Activated CD8-positive, alpha-beta T cell treated with anti-CD3 and anti-CD28 coated beads for 36 hours (primary cell): ENCODE data around the gene ACOT7. TPM values are rescaled to one million over a fixed set of nuclear protein-coding genes. Genes with fewer than 3 reads are reported as not detected.

Experiments
- ATAC-seq: fragments of 200-7000 bp; cut with Tn5 transposase; one replicate; pipeline ENCODE4 v1.10.0; 2021; ENCODE audit warnings: mild to moderate bottlenecking, moderate library complexity
- CTCF ChIA-PET: fragments of 350-600 bp; sonication (Branson Sonifier 250); formaldehyde crosslinking; loops from one replicate; lab custom pipeline; 2021; ENCODE audit warnings: antibody characterized with exemption; lab: Charles Lee
- POLR2A ChIA-PET: fragments of 350-600 bp; sonication (Branson Sonifier 250); formaldehyde crosslinking; loops from one replicate; lab custom pipeline; 2021; ENCODE audit warnings: antibody characterized with exemption; lab: Charles Lee
- DNase-seq: peaks from one replicate; pipeline ENCODE4 v3.0.0-alpha.2; 2020
- H3K27ac Mint-ChIP-seq: one replicate; pipeline ENCODE4 v1.8.0; 2021; ENCODE audit warnings: mild to moderate bottlenecking, mixed read lengths
- H3K27me3 Mint-ChIP-seq: one replicate; pipeline ENCODE4 v1.8.0; 2021; ENCODE audit warnings: mixed read lengths
- H3K36me3 Mint-ChIP-seq: one replicate; pipeline ENCODE4 v1.8.0; 2021; ENCODE audit warnings: low read depth, mixed read lengths
- H3K4me1 Mint-ChIP-seq: one replicate; pipeline ENCODE4 v1.8.0; 2021; ENCODE audit warnings: low read depth, mixed read lengths
- H3K4me3 Mint-ChIP-seq: one replicate; pipeline ENCODE4 v1.8.0; 2021; ENCODE audit warnings: mild to moderate bottlenecking, moderate library complexity, mixed read lengths
- H3K9me3 Mint-ChIP-seq: one replicate; pipeline ENCODE4 v1.8.0; 2021; ENCODE audit warnings: mixed read lengths
- intact Hi-C: fragments of 100-400 bp; cut with micrococcal nuclease; formaldehyde crosslinking; loops from one replicate; pipeline ENCODE4 v1.10.0; 2022
- total RNA-seq, 2 experiments: library from RNA; stranded (reverse); gene quantifications; one replicate each; pipeline ENCODE4 v1.2.3, GENCODE V29; 2021
- TF ChIP-seq, protein P1 (sequence below): fragments of 200-600 bp; IDR thresholded peaks from one replicate; pipeline ENCODE4 v1.8.0; 2022; ENCODE audit warnings: antibody characterized with exemption, mild to moderate bottlenecking

Gene ACOT7
- total RNA-seq, 2 experiments from 2014 or later, result 80.4 to 86.7 TPM

DNA sequence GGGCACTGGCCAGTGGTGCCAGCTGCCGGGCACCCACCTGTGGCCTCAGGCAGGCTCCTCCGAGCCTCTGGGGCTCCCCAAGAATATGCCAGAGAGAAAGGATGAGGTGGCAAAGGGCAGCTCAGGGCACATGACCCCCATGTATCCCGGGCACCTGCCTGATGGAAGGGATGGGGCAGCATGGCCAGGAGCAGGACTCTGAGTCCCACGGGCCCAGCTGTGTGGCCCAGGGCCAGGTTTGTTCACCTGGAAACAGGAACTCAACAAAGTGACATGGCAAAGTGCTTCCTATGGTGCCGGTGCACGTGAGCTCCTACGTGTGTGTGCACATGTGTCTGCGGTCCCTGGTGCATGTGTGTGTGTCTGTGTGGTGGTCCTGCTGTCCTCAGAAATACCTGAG, 123.2 kb downstream of the ACOT7 start:
- no peak overlapping the region for H3K27ac Mint-ChIP-seq
- CTCF ChIA-PET, result interaction anchor here (1.7 kb wide), 1 partner anchor 24 kb away, joined by 3 read pairs; no protein-coding TSS in a partner anchor
- no peaks in the 10 kb centered on the region for H3K36me3 Mint-ChIP-seq

GRCh38 chr1:6269720-6270400, 123.7 kb downstream of the ACOT7 start:
- POLR2A ChIA-PET, result no interaction called here
- H3K36me3 Mint-ChIP-seq, result no peaks in the 10 kb centered on the region
- ATAC-seq, result no peak
- H3K9me3 Mint-ChIP-seq, result no peaks in the 10 kb centered on the region
- no peaks in the 10 kb centered on the region for H3K4me1 Mint-ChIP-seq
- H3K27ac Mint-ChIP-seq, result no peak overlapping the region
- TF ChIP-seq, protein P1, sequence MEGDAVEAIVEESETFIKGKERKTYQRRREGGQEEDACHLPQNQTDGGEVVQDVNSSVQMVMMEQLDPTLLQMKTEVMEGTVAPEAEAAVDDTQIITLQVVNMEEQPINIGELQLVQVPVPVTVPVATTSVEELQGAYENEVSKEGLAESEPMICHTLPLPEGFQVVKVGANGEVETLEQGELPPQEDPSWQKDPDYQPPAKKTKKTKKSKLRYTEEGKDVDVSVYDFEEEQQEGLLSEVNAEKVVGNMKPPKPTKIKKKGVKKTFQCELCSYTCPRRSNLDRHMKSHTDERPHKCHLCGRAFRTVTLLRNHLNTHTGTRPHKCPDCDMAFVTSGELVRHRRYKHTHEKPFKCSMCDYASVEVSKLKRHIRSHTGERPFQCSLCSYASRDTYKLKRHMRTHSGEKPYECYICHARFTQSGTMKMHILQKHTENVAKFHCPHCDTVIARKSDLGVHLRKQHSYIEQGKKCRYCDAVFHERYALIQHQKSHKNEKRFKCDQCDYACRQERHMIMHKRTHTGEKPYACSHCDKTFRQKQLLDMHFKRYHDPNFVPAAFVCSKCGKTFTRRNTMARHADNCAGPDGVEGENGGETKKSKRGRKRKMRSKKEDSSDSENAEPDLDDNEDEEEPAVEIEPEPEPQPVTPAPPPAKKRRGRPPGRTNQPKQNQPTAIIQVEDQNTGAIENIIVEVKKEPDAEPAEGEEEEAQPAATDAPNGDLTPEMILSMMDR, result no peak
- no peak overlapping the region for H3K4me3 Mint-ChIP-seq
- CTCF ChIA-PET, result interaction anchor here (1.7 kb wide), 1 partner anchor 23 kb away, joined by 3 read pairs; no protein-coding TSS in a partner anchor
- no peak for DNase-seq
- intact Hi-C loops, result no loop called here
- H3K27me3 Mint-ChIP-seq, result no peaks in the 10 kb centered on the region

More for the DNA sequence above, 123.2 kb downstream of the ACOT7 start:
- TF ChIP-seq, protein P1, result no peak
- no peaks in the 10 kb centered on the region for H3K9me3 Mint-ChIP-seq
- H3K27me3 Mint-ChIP-seq, result no peaks in the 10 kb centered on the region
- ATAC-seq (no peak), DNase-seq (no peak)
- intact Hi-C loops, result no loop called here
- POLR2A ChIA-PET, result no interaction called here
- H3K4me3 Mint-ChIP-seq, result no peak overlapping the region
- no peaks in the 10 kb centered on the region for H3K4me1 Mint-ChIP-seq

DNA sequence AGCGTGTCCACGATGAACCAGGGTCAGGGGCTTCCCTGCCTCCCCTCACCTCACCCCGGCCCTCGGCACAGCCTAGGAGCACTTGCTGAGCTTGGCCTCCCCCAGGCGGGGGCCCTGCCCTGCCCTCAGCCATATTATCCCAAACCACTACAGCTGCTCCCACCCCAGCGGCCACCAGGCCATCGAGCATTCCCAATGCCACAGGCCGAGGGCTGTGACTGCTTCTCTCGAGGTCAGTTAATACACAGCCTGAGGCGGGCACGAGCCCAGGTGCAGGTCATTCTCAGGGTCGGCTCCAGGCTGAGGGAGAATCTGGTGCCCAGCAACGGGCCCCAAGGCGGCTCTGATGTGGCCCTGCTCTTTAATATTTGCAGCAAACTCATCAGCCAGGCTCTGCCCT, 124.3 kb downstream of the ACOT7 start:
- H3K27me3 Mint-ChIP-seq, result no peaks in the 10 kb centered on the region
- ATAC-seq (no peak), DNase-seq (no peak)
- no peaks in the 10 kb centered on the region for H3K36me3 Mint-ChIP-seq
- no peak overlapping the region for H3K4me3 Mint-ChIP-seq
- ChIA-PET CTCF (interaction anchor here (1.7 kb wide), 1 partner anchor 23 kb away, joined by 3 read pairs; no protein-coding TSS in a partner anchor), POLR2A (no interaction called here)
- TF ChIP-seq, protein P1, result no peak
- H3K4me1 Mint-ChIP-seq, result no peaks in the 10 kb centered on the region
- no peak overlapping the region for H3K27ac Mint-ChIP-seq
- H3K9me3 Mint-ChIP-seq, result no peaks in the 10 kb centered on the region
- intact Hi-C loops, result no loop called here

DNA sequence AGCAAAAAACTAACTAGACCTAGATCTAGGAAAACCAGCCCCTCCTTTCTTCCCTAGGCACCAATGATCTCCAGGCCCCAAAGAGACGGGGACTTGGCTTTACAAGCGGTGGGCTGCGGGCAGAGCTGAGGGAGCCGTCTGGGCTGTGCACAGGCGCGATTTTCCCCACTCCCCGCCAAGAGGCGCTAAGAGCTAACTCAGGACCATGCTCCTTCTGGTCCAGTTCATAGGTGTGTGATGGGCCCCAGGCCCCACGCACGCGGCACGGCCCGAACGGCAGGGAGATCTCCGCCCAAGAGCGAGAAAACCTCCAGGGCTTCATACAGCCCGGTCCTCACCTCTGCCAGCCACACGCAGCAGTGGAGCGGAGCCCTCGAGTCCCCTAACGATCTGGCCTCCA, 125.2 kb downstream of the ACOT7 start:
- H3K36me3 Mint-ChIP-seq, result no peaks in the 10 kb centered on the region
- DNase-seq, result no peak
- intact Hi-C loops, result no loop called here
- POLR2A ChIA-PET, result interaction anchor here (0.6 kb wide), 1 partner anchor 16 kb away, joined by 3 read pairs; no protein-coding TSS in a partner anchor
- CTCF ChIA-PET, result interaction anchor here (2.1 kb wide), 1 partner anchor 21 kb away, joined by 9 read pairs; no protein-coding TSS in a partner anchor
- H3K4me1 Mint-ChIP-seq, result no peaks in the 10 kb centered on the region
- H3K9me3 Mint-ChIP-seq, result no peaks in the 10 kb centered on the region
- no peak overlapping the region for H3K27ac Mint-ChIP-seq
- no peaks in the 10 kb centered on the region for H3K27me3 Mint-ChIP-seq
- no peak overlapping the region for H3K4me3 Mint-ChIP-seq
- TF ChIP-seq, protein P1, result no peak
- no peak for ATAC-seq

DNA sequence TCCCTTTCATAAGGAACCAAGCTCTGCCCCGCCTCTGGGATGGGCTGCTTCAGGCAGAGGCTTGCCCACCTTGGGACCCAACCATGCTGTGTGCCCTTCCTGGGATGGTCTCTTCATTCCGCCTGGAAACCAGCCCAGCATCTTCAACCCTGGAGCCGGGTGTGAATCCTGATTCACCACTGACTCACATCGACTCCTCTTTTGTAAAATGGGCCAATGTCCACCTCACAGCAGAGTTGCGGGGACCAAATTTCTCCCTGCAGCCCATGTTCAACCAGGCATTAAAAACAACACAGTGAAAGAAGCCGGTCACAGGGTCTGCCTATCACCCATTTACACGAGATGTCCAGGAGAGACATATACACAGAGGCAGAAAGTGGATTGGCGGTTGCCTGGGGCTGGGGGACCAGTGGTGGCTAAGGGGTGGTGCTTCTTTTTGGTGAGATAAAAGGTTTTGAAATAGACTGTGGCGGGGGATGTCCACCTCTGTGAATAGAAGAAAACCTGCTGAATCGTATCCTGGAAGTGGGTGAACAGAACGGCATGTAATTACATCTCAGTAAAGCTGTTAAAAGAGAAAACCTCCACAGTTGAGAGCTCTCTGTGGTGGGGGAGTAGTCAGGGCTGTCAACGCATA, 125.8 kb downstream of the ACOT7 start:
- no peak for ATAC-seq

More for the DNA sequence above, 125.8 kb downstream of the ACOT7 start:
- Mint-ChIP-seq H3K36me3 (no peaks in the 10 kb centered on the region), H3K9me3 (no peaks in the 10 kb centered on the region), H3K4me3 (no peak overlapping the region), H3K4me1 (no peaks in the 10 kb centered on the region), H3K27me3 (no peaks in the 10 kb centered on the region), H3K27ac (no peak overlapping the region)
- CTCF ChIA-PET, result interaction anchor here (2.1 kb wide), 1 partner anchor 21 kb away, joined by 9 read pairs; no protein-coding TSS in a partner anchor
- POLR2A ChIA-PET, result interaction anchor here (0.6 kb wide), 1 partner anchor 16 kb away, joined by 3 read pairs; no protein-coding TSS in a partner anchor
- TF ChIP-seq, protein P1, result no peak
- intact Hi-C loops, result no loop called here
- DNase-seq, result no peak
